NCI-H1092 (cell line): ENCODE measurements around the gene PTAFR.
"Not testable (repeated sequence)": the region's sequence is repeated elsewhere in the genome, so short reads cannot be mapped to it uniquely, and the experiment has no call there.

Experiments used
- DNase-seq: peaks from one replicate; lab custom pipeline; 2025; lab: John Stamatoyannopoulos, UW

Gene PTAFR

DNA sequence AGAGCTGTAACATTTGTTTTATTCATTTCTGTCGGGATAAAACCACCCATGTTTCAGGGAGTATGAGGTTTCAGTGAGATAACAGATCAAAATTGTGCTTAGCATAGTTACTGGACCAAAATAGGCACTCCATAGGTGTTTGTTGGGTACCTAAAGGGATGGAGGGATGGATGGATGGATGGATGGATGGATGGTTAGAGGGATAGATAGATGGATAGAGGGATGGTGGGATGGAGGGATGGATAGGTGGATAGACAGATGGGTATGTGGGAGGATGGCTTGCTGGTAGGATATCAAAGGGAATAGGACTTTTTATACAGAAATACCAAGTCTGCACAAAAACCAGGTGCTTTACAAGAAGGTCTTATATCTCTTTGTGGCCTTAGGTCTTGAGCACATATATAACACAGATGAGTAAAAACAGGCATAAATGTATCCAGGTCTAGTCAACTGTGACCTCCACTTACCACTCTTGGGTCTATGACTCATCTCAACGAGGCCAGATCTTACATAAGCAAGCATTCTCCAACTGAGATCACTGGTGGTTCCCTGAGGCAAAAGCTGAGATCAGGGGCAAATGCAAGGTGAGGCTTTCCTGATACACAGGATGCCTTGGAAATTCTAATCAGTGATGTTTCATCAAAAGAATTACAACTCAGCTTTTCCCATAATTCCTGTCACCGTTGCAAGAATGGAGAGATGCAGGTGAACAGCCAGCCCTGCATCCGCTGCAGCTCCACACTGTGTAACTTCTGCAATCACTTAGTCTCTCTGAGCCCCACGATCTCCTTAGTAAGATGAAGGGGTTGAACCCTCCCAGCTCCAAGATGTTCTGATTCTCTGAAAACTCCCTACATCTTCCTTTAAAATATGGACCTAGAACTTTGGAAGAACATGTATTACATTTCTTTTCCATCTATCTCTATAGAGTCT, 32.0 kb downstream of the PTAFR start:
- DNase-seq: no peak

DNA sequence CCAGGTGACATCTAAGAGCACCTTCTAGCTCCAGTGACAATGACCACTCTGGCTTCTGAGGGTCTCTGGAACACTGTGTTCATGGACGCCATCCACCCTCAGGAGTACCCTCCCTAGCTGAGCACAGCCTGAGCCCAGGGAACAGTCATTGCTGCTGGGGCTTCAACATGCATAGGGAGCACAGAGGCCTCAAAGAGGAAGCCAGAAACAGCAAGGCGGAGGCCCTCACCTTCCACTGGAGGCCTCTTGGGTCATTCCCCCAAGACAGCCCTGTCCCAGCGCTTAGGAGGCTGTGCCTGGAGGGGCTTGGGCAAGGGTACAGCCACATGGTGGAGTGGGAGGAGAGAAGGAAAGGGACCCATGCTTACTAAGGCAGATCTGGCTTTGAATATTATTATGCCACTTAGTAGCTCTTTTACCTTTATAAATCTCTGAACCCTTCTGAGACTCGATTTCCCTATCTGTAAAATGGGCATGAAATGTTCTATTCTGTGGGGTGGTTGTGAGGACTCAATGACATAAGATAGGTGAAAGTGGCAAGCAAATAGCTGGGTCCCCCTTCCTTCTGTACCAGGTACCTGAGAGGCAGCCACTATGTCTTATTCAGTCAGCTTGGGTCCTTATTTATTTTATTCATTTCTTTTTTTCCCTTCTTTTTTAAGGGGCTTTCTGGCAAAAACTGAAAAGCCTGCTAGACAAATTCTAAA, 32.8 kb downstream of the PTAFR start:
- no peak for DNase-seq

DNA sequence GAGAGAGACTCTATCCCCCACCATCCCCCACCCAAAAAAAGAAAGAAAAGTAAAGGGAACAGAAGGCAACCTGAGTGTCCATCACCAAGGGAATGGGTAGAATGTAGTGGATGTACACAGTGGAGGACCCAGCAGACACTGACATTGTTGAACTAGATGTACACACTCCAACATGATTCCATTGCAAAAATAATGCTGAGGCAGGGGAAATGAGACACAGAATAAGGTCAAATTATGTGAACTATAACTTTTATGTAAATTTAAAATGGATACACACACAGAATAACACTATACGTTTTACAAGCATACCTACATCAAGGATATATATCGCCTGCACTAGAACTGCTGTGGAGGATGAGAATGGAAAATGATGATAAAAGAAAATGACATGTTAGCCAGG, 34.8 kb downstream of the PTAFR start:
- DNase-seq: no peak

DNA sequence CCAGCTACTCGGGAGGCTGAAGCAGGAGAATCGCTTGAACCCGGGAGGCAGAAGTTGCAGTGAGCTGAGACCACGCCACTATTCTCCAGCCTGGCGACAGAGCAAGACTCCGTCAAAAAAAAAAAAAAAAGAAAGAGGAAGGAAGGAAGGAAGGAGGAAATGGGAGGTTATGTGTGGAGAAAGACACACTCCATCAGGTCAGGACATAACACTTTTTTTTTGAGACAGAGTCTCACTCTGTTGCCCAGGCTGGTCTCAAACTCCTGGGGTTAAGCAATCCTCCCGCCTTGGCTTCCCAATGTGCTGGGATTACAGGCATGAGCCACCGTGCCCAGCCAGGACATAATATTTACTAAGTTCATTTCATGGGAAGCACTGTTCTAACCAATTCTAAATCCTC, 36.6 kb downstream of the PTAFR start:
- DNase-seq: not testable (repeated sequence)

DNA sequence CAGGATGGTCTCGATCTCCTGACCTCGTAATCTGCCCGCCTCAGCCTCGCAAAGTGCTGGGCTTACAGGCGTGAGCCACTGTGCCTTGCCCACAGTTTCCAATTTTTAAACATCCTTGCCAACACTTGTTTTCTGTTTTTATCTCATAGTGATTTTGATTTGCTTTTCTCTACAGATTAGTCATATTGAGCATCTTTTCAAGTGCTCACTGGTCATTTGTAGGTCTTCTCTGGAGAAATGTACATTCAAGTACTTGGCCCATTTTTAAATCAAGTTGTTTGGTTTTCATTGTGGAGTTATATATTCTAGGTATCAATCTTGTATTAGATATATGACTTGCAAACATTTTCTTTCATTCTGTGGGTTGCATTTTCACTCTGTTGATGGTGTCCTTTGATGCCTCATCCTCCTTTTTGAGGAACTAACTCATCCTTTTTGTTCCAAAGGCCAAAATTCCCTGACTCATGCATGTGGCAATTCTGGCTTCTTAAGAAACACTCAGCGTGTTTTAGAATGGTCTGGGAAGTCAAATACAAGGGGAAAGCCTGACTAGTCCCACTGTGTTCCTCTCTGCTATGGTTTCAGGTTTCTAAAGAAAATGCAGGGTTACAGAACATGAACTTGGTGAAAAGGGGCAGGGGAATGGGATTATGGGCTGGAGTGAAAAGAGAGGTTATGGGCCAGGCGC, 37.3 kb downstream of the PTAFR start:
- DNase-seq: no peak

DNA sequence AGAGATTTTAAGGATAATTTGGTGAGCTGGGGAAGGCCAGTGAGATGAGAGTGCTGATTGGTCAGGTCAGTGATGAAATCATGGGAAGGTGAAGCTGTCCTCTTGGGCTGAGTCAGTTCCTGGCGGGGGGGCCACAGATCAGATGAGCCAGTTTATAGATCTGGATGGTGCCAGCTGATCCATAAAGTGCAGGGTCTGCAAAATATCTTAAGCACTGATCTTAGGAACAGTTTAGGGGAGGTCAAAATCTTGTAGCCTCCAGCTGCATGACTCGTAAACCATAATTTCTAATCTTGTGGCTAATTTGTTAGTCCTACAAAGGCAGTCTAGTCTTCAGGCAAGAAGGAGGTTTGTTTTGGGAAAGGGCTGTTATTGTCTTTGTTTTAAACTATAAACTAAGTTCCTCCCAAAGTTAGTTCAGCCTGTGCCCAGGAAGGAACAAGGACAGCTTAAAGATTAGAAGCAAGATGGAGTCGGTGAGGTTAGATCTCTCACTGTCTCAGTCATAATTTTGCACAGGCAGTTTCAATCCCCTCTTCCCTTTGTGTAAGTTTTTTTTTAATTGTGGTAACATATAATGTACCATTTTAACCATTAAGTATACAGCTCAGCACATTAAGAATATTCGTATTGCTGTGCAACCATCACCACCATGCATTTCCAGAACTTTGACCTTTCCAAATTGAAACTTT, 39.4 kb downstream of the PTAFR start:
- DNase-seq: no peak

DNA sequence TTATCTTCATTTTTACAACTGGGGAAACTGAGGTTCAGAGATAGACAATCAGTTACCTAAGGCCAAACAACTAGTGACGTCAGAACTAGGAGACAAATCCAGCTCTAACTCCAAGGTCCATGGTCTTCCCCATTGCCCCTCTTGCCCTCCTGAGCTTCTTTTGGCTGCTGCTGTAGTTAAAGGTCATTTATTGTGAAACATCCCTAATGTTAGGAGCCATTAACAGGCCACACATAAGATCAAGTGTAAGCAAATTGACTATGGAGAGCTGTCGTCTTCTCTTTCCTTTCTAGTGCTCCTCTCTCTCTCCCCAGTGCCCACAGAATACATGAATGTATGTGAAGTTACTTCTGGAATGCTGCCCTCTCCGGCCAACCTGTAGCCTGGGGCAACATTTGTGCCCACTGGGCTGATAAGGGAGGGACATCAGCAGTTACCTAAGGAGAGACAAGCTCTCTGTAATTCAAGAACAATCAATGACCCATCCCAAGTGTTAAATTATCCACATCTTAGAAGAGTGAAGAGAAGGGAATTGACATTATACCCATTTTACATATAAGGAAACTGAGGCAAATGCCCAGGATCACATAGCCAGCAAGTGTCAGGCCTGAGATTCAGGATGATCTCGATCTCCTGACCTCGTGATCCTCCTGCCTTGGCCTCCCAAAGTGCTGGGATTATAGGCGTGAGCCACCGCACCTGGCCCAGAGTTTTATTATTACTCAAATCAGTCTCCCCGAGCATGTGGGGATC, 40.1 kb downstream of the PTAFR start:
- DNase-seq: no peak

DNA sequence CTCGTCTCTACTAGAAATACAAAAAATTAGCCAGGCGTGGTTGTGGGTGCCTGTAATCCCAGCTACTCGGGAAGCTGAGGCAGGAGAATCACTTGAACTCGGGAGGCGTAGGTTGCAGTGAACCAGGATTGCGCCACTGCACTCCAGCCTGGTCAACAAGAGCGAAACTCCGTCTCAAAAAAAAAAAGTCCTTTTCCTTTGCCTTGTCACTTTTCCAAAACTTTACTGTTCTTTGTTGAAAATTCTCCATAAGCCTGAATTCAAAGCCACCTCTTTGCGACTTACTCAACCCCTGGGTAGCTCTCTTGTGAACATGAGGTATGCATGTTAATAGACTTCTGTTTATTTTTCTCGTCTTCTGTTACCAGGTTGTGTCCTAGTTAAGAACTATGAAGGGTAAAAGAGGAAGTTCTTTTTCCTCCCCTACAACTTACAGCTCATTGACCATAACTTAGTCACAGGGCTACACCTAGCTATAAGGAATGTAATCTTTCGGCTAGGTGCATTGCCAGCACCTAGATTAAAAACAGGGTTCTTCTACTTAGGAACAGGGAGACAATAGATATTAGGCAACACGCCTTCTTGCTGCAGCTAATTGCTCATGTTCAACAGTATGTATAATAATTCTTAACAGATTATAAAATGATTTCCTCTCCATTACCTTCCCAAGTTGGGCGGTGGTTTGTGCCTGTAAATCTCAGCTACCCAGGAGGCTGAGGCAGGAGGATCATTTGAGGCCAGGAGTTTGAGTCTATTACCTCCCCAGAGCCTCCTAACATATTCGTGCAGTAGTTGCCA, 40.9 kb downstream of the PTAFR start:
- no peak for DNase-seq

DNA sequence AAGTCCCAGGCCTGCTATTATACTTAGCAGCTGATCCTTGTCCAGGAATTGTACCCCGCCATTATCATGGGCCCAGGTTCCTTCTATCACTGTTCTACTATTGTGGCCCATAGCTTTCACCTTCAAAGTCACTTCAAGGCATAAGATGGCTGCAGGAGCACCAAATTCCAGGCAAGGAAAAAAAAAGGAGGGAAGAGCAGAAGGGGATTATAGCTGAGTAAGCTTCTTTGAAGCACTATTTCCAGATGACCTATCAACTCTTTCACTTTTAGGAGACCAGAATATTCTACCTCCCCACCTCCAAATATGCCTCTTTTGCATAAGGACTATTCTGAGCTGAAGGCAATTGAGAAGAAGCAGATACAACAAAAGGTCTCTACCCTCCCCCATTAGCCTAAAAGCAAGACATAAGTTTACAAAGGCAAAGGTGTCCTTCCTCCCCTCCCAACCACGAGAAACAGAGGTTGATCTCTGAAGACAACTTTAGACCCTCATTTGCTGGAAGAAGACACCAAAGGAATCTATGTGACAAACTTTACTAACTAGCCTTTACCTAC, 41.8 kb downstream of the PTAFR start:
- DNase-seq: no peak

DNA sequence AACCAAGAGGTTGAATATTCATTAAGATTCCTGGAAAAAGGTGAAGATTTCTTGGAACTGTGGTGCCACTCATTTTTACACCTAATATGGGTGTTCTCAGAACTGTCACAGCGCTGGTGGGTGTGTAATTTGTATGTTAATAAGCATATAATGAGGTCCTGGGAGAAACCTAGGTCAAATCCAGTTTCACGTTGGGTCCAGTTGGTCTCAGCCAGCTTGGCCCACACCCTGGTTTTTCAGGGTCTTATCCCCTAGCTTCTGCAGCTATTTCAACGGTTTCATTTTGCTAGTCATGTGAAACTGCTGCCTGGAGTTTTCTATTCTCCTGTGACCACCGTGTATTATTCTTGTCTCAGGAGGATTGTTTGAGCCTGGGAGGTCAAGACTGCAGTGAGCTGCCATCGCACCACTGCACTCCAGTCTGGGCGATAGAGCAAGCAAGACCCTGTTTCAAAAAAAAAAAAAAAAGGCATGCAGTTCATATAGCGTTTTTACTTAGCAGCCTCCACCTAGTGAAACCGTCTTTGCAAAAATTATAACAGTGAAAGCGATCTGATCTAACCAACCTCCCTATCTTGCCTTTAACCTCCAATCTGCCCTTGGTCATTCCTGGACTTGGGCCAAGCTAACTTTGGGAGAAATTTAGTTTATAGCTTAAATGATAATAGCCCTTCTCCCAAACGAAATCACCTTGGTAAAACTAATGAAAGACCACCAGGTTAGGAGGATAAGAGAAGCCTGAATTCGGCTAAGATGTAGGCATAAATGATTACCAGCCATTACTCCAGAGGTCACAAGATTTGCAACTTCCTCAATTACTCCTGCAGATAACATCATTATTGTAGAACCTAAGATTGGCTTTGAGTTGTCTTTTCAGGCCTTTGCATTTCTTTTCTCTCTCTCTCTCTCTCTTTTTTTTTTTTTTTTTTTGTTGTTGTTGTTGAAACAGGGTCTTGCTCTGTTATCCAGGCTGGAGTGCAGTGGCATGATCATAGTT, 44.0 kb downstream of the PTAFR start:
- no peak for DNase-seq

DNA sequence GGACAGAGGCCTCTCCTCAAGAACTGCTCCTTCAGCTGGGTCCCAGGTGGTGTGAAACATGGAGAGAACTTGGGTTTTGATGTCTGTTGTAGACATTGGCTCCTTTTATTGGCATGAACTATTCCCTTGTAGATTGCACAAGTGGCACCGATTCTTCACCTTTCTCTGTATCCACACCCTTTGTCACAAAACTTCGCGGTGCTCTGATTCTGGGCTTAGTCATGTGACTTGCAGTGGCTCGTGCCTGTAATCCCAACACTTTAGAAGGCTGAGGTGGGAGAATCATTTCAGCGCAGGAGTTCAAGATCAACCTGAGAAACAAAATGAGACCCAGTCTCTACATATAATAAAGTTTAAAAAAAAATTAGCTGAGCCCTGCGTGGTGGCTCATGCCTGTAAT, 45.6 kb downstream of the PTAFR start:
- no peak for DNase-seq

DNA sequence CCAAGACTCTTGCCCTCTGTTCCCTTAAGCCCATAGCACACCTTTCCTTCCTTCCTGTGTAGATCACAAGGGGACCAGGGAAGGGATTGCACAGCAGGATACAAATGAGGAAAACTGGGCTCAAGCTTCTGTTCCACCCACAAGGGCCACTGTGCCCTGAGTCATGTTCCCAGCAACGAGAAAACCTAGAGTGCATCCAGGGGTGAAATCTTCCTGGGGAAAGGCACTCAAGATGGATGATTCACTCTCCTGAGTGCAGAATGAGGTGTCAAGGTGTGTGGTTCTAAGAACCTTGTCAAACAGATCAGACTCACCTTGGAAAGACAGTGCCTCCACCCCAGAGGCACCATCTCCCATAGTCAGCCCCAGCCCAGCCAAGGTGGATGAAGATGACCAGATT, 47.3 kb downstream of the PTAFR start:
- DNase-seq: no peak

DNA sequence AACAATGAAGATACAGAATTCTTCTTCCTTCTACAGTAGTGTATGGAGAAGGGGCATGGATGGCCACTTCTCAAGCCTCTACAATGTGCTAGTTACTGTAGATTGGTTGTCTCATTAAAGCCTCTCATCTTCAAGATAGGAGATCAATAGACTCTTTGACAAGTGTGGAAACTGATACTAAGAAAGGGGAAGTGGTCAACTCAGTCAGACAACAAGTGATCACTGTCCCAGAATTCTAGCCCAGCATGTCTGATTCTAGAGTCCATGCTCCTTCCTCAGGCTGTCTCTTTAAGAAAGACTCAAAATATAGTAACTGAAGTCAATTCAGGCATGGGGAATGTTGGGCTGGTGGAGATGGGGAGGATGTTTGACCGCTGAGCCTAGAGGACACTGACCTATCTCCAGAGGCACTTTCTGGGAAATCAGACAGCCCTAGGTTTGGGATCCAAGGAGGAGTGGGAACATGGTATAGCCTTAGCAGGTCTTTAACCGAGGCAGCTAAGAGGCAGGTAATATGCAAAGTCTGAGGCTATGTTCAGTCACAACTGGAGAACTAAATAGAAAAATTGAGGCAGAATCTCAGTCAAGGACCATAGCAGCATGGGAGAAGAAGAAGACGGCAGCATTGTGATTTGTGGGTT, 48.8 kb downstream of the PTAFR start:
- no peak for DNase-seq

DNA sequence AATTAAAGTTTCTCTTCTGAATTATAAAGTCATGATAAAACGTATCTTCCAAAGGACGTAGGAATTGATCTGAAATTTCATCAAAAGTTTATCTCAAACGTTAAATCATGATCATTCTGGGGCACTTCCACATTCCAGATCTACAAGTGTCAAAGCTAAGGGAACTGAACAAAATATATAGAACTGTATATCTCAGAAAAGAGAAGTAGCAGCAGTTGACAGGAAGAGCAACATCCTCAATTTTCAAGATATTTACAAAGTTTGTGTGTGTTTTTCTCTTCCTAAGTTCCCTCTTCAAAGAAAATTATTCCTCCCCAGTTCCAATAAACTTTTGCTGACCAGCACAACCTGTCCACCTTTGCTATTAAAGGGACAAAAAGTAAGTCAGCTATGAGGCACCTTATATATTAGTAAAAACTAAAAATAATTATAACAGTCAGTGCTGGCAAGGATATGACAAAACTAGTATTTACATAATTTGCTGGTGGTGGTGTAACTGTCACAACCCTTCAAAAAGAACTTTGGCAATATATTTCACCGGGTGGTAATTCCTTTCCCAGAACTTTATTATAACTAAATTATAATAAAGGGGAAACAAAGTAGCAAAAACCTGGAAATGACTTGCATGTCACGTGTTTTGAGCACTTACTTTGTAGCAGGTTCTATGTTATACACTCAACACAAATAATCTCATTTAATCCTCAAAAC, 49.6 kb downstream of the PTAFR start:
- no peak for DNase-seq

DNA sequence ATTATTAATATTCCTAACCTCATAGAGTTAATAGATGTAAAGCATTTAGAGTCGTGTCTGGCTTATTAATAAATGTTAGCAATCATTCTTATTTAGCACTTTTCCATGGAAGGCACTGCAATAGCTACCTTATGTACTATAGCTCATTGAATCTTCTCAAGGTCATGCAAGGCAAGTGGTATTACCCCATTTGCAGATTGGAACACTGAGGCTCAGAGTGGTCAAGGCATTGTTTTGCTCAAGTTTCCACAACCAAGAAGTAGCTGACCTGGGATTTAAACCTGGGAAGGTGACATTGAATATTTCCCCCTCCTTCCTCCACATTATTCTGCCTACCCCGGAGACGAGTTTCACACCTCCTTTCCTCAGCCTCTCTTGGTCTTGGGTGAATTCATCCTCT, 50.3 kb downstream of the PTAFR start:
- no peak for DNase-seq

DNA sequence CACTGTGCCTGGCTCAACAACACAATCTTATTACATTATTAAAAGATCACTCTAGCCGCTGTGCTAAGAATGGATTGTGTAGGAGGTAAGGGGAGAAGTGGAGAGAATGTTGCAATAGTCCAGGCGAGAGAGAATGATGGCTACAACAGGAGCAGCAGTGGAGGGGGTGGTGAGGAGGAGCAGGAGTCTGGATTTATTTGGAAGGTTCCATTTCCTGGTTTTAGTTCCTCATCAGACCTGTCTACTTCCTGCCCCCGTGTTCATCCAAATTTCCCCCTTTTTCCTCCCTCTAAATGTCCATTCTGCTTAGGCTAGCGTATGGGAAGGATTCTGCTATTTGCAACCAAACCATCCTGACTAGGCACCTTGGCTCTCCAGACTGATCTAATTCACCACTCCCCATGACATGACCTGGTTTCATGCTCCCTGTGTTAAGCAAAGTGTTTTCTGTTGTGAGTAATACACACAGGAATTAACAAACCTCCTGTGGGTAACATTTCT, 53.0 kb downstream of the PTAFR start:
- no peak for DNase-seq

DNA sequence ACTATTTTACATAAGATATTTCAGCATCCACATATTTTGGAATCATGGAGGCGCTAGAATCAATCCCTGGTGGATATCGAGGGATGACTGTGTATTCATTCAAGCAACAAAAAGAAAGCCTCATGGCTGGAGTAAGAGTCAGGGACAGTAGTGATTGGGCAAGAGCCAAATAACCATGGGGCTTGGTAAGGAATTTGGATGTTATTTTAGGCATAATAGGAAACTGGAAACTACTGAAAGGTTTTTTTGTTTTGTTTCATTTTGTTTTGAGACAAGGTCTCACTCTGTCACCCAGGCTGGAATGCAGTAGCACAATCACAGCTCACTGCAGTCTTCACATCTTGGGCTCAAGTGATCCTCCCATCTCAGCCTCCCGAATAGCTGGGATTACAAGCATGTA, 54.3 kb downstream of the PTAFR start:
- DNase-seq: no peak

DNA sequence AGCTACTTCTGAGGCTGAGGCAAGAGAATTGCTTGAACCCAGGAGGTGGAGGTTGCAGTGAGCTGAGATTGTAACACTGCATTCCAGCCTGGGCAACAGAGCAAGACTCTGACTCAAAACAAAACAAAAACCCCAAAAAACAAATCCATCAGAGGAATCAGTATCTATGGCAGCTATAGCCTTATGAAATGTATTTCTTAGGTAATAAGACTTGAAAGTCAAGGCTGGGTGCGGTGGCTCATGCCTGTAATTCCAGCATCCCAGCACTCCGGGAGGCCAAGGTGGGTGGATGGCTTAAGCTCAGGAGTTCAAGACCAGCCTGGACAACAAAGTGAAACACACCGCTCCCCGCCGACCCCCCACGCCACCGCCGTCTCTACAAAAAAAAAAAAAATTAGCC, 56.9 kb downstream of the PTAFR start:
- DNase-seq: no peak
